HepG2 (cell line): ENCODE data around the gene SAMD8. TPM values are rescaled to one million over a fixed set of nuclear protein-coding genes. Genes with fewer than 3 reads are reported as not detected.

ENCODE experiments used
- AHR ChIP-seq: IDR thresholded peaks from 2 replicates; pipeline ENCODE4 v1.6.1; 2018; ENCODE audit warnings: missing genetic modification reagents, missing compliant biosample characterization
- CENPBD1 ChIP-seq: sonication (generic); formaldehyde crosslinking; IDR thresholded peaks from 2 replicates; pipeline ENCODE4 v1.8.0; 2022; ENCODE audit warnings: missing genetic modification reagents, low read depth, mild to moderate bottlenecking, borderline replicate concordance
- ELF1 ChIP-seq: sonication (generic); formaldehyde crosslinking; IDR thresholded peaks from 2 replicates; pipeline ENCODE4 v1.4.0; 2020; ENCODE audit warnings: missing genetic modification reagents
- ETV6 ChIP-seq: sonication (generic); formaldehyde crosslinking; conservative IDR thresholded peaks from 2 replicates; pipeline ENCODE4 v1.4.0; 2020; ENCODE audit warnings: missing genetic modification reagents
- FOXC1 ChIP-seq: sonication (generic); formaldehyde crosslinking; IDR thresholded peaks from 2 replicates; pipeline ENCODE4 v1.8.0; 2022; ENCODE audit warnings: mild to moderate bottlenecking, missing genetic modification reagents, borderline replicate concordance
- HBP1 ChIP-seq: IDR thresholded peaks from 2 replicates; pipeline ENCODE4 v1.6.1; 2016; ENCODE audit warnings: low read depth, control low read depth
- HDAC2 ChIP-seq: sonication (generic); formaldehyde crosslinking; IDR thresholded peaks from 2 replicates; pipeline ENCODE4 v1.4.0; 2020; ENCODE audit warnings: missing genetic modification reagents
- KDM5B ChIP-seq: sonication (generic); formaldehyde crosslinking; IDR thresholded peaks from 2 replicates; pipeline ENCODE4 v1.4.0; 2020; ENCODE audit warnings: missing genetic modification reagents, mild to moderate bottlenecking, borderline replicate concordance
- KLF15 ChIP-seq: sonication (generic); formaldehyde crosslinking; IDR thresholded peaks from 2 replicates; pipeline ENCODE4 v1.8.1; 2023; ENCODE audit warnings: borderline replicate concordance, mild to moderate bottlenecking, inconsistent platforms, missing genetic modification reagents, mixed read lengths
- KLF16 ChIP-seq, 2 experiments: sonication (generic) in 1 of 2; formaldehyde crosslinking in 1 of 2; IDR thresholded peaks; 2 replicates each; pipeline versions ENCODE4 v1.6.1 to v1.8.0; 2016 to 2023; ENCODE audit warnings: missing genetic modification reagents in 2 of 2, missing compliant biosample characterization in 1 of 2
- MBNL3 ChIP-seq: fragments of 250-450 bp; sonication (Bioruptor Pico); conservative IDR thresholded peaks from 2 replicates; pipeline ENCODE4 v1.8.0; 2022; ENCODE audit warnings: mild to moderate bottlenecking, inconsistent platforms
- MYNN ChIP-seq: sonication (generic); formaldehyde crosslinking; IDR thresholded peaks from 2 replicates; pipeline ENCODE4 v1.4.0; 2020; ENCODE audit warnings: mild to moderate bottlenecking, low read depth, missing genetic modification reagents
- PHF5A ChIP-seq: IDR thresholded peaks from one replicate; pipeline ENCODE4 v1.6.1; 2018; ENCODE audit warnings: low read depth, missing genetic modification reagents; ENCODE audit not compliant: unreplicated experiment
- SMC3 ChIP-seq: IDR thresholded peaks from 2 replicates; pipeline ENCODE4 v1.6.1; 2011; ENCODE audit warnings: low read length, improper control_type of control experiment
- SOX13 ChIP-seq, 3 experiments: fragments of 450-650 bp in 1 of 3; sonication (generic) in 1 of 3; formaldehyde crosslinking in 1 of 3; IDR thresholded peaks in 2 of 3; conservative IDR thresholded peaks in 1 of 3; 2 replicates each; pipeline versions ENCODE4 v1.5.0 to v1.6.1; 2016 to 2020; ENCODE audit warnings: antibody characterized with exemption in 1 of 3, mild to moderate bottlenecking in 1 of 3, missing compliant biosample characterization in 1 of 3, missing genetic modification reagents in 1 of 3, moderate library complexity in 1 of 3
- SOX5 ChIP-seq: IDR thresholded peaks from 2 replicates; pipeline ENCODE4 v1.6.1; 2016; ENCODE audit warnings: borderline replicate concordance
- SOX6 ChIP-seq, 2 experiments: fragments of 450-650 bp in 1 of 2; sonication (generic) in 1 of 2; formaldehyde crosslinking in 1 of 2; IDR thresholded peaks; 2 replicates each; pipeline versions ENCODE4 v1.4.0 to v1.6.1; 2017 to 2020; ENCODE audit warnings: antibody characterized with exemption in 1 of 2, mild to moderate bottlenecking in 1 of 2, missing genetic modification reagents in 1 of 2
- ZFP82 ChIP-seq: sonication (generic); formaldehyde crosslinking; IDR thresholded peaks from 2 replicates; pipeline ENCODE4 v1.5.1; 2020; ENCODE audit warnings: mild to moderate bottlenecking, missing genetic modification reagents, borderline replicate concordance
- ZMAT3 ChIP-seq: sonication (generic); formaldehyde crosslinking; conservative IDR thresholded peaks from 2 replicates; pipeline ENCODE4 v1.7.0; 2021; ENCODE audit warnings: missing genetic modification reagents
- ZNF468 ChIP-seq: sonication (generic); formaldehyde crosslinking; IDR thresholded peaks from 2 replicates; pipeline ENCODE4 v1.8.0; 2022; ENCODE audit warnings: mild to moderate bottlenecking, moderate library complexity, missing genetic modification reagents
- ZNF570 ChIP-seq: sonication (generic); formaldehyde crosslinking; IDR thresholded peaks from 2 replicates; pipeline ENCODE4 v1.4.0; 2020; ENCODE audit warnings: mild to moderate bottlenecking, missing genetic modification reagents, borderline replicate concordance
- ZNF678 ChIP-seq: sonication (generic); formaldehyde crosslinking; IDR thresholded peaks from 2 replicates; pipeline ENCODE4 v1.4.0; 2020; ENCODE audit warnings: mild to moderate bottlenecking, missing genetic modification reagents
- ZNF780A ChIP-seq: sonication (generic); formaldehyde crosslinking; IDR thresholded peaks from 2 replicates; pipeline ENCODE4 v1.8.0; 2022; ENCODE audit warnings: mild to moderate bottlenecking, missing genetic modification reagents, moderate library complexity
- polyA plus RNA-seq, 8 experiments: library from polyadenylated mRNA; depleted of rRNA in 3 of 8; stranded (reverse) in 7 of 8; unstranded in 1 of 8; fragments of >200 nt; fragmentation: Illumina TruSeq in 4 of 8; extraction: Trizol in 4 of 8; gene quantifications; 2 replicates each; pipeline versions ENCODE4 v1.2.1 to v1.2.3, GENCODE V29; 2011 to 2016; ENCODE audit warnings: low read depth in 4 of 8, missing spikeins in 1 of 8, mixed read lengths in 1 of 8; ENCODE audit not compliant: insufficient read depth in 1 of 8
- total RNA-seq, 5 experiments: library from RNA; depleted of rRNA; stranded (reverse); fragments of >200 nt; fragmentation: Illumina TruSeq; extraction: Trizol; gene quantifications; 2 replicates each; pipeline ENCODE4 v1.2.3, GENCODE V29; 2016; ENCODE audit warnings: low read depth in 1 of 5
- TF ChIP-seq, protein P1 (sequence below): sonication (generic); formaldehyde crosslinking; IDR thresholded peaks from 2 replicates; pipeline ENCODE4 v1.4.0; 2020; ENCODE audit warnings: missing genetic modification reagents

SAMD8 gene
- total and polyA plus RNA-seq, 2 of the 13 experiments (the other 11 are each of a cell fraction or from before 2014, with no cell fraction given) = 10.4 to 13.2 TPM

- TF ChIP-seq, protein P1, sequence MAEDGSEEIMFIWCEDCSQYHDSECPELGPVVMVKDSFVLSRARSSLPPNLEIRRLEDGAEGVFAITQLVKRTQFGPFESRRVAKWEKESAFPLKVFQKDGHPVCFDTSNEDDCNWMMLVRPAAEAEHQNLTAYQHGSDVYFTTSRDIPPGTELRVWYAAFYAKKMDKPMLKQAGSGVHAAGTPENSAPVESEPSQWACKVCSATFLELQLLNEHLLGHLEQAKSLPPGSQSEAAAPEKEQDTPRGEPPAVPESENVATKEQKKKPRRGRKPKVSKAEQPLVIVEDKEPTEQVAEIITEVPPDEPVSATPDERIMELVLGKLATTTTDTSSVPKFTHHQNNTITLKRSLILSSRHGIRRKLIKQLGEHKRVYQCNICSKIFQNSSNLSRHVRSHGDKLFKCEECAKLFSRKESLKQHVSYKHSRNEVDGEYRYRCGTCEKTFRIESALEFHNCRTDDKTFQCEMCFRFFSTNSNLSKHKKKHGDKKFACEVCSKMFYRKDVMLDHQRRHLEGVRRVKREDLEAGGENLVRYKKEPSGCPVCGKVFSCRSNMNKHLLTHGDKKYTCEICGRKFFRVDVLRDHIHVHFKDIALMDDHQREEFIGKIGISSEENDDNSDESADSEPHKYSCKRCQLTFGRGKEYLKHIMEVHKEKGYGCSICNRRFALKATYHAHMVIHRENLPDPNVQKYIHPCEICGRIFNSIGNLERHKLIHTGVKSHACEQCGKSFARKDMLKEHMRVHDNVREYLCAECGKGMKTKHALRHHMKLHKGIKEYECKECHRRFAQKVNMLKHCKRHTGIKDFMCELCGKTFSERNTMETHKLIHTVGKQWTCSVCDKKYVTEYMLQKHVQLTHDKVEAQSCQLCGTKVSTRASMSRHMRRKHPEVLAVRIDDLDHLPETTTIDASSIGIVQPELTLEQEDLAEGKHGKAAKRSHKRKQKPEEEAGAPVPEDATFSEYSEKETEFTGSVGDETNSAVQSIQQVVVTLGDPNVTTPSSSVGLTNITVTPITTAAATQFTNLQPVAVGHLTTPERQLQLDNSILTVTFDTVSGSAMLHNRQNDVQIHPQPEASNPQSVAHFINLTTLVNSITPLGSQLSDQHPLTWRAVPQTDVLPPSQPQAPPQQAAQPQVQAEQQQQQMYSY (CRISPR knock-in tag) = no peak
- TF ChIP-seq FOXC1 (CRISPR knock-in tag) (0 out of 2 replicates have a peak, but pooled peaks have one; percentile 27), MYNN (no peak), KLF16 (CRISPR knock-in tag; IDR thresholded peaks at IDR 0.05) (no peak), ZNF780A (CRISPR knock-in tag) (no peak), HBP1 (CRISPR knock-in tag) (no peak), AHR (no peak), ELF1 (CRISPR knock-in tag) (peak; percentile 23; the same call in 1 of the 2 replicates), ZMAT3 (0 out of 2 replicates have a peak, but pooled peaks have one; percentile 25), ZFP82 (no peak), ZNF570 (CRISPR knock-in tag) (no peak), ZNF468 (no peak), CENPBD1 (CRISPR knock-in tag) (no peak), SMC3 (peak; percentile 39; the same call in 1 of the 2 replicates), SOX13 (IDR thresholded peaks at IDR 0.05) (no peak), SOX13 (CRISPR knock-in tag; conservative IDR thresholded peaks at IDR 0.05 in 1 of 2, IDR thresholded peaks at IDR 0.05 in 1 of 2) (no peak), SOX6 (IDR thresholded peaks at IDR 0.05) (no peak), SOX6 (CRISPR knock-in tag; IDR thresholded peaks at IDR 0.05) (peak; percentile 23; the same call in 1 of the 2 replicates), PHF5A (CRISPR knock-in tag) (no peak), HDAC2 (CRISPR knock-in tag) (0 out of 2 replicates have a peak, but pooled peaks have one; percentile 25), KLF15 (CRISPR knock-in tag) (no peak), ZNF678 (CRISPR knock-in tag) (no peak), MBNL3 (CRISPR knock-in tag) (no peak), ETV6 (CRISPR knock-in tag) (no peak), KDM5B (CRISPR knock-in tag) (no peak; the same call in 1 of the 2 replicates), SOX5 (CRISPR knock-in tag) (no peak)
Measured at GRCh38 chr10:75108684-75109458, 2.6 kb upstream of the SAMD8 start (continued).
